ENCODE data around the gene PIGQ. TPM values are rescaled to one million over a fixed set of nuclear protein-coding genes. Genes with fewer than 3 reads are reported as not detected.

PIGQ gene
- total and polyA plus RNA-seq, 2 of the 8 experiments (the other 6 are each of a cell fraction or from before 2014, with no cell fraction given) = 36.0 to 49.2 TPM

DNA sequence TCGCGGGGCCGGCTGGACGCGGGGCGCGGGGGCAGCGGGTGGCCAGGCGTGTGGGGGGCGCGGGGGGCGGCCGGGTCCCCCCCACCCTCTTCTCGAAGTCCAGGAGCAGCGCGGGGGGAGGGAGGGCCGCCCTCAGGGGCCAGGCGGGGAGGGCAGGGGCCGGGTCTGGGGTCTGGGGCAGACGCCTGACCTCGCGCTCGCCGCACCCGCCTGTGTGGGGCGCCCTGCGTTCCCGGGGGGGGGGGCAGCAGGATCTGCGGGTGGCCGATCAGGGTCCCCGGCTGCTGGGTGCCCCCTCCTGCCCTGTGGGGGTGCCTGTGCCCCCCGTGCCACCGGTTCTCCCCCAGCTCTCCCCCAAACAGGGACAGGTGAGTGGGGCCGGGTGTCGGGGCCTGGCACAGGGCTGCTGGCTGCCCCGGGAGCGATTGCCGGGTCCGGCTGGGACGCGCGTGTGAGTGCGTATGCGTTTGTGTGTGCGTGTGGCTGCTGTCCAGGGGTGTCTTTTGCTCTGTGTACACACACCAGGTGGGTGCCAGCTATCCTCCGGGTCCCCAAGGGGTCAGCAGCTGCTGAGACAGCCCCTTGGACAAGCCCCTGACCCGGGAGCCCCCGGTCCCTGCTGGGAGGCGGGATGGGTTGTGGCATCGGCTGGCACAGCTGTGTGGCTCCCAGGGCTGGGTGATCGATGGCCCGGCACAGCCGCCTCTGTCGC, 8.9 kb upstream of the PIGQ start:
- H3K27ac ChIP-seq (ENCODE audit: low read depth, low read length) = no peak overlapping the region
- H3K9ac ChIP-seq (replicated peaks in 1 of 4; ENCODE audit: extremely low read depth in 1 of 4, low read depth in 3 of 4, low read length in 3 of 4) = no peak overlapping the region
- H4K8ac ChIP-seq (ENCODE audit: extremely low read depth, insufficient read depth, low read length) = no peak overlapping the region; the same call in 1 of the 2 replicates
- H3K4me3 ChIP-seq (ENCODE audit: extremely low read depth in 1 of 4, insufficient read depth in 2 of 4, low read depth in 3 of 4, low read length in 4 of 4) = peak overlapping the region in 2 of 4 experiments; percentile 8 to 54; a peak in 3 of 8 replicates
- H2BK20ac ChIP-seq (ENCODE audit: low read length) = no peak overlapping the region
- H3K79me2 ChIP-seq (ENCODE audit: control insufficient read depth in 1 of 2, insufficient read depth in 2 of 2, low read length in 2 of 2) = no peaks in the 10 kb centered on the region
- ChIA-PET CTCF (ENCODE audit: partially characterized antibody) (interaction anchor here (1.0 to 1.4 kb wide), 2 partner anchors 22 to 70 kb away, joined by 3 to 4 read pairs; no protein-coding TSS in a partner anchor), POLR2A (ENCODE audit: partially characterized antibody) (interaction anchor here (0.9 kb wide), 1 partner anchor 31 kb away, joined by 3 read pairs; no protein-coding TSS in a partner anchor)
- no peaks in the 10 kb centered on the region; the same call in 1 of the 2 replicates for H3K79me1 ChIP-seq (ENCODE audit: low read depth, low read length)
- no peaks in the 10 kb centered on the region for H3K9me3 ChIP-seq (ENCODE audit: insufficient read depth in 2 of 2, low read depth in 1 of 2, low read length in 1 of 2)
- H3K23me2 ChIP-seq (ENCODE audit: low read depth, low read length) = peaks cover 9% of the 10 kb centered on the region
- H3K4me2 ChIP-seq (ENCODE audit: insufficient read depth in 1 of 2, low read depth in 2 of 2, low read length in 2 of 2) = peak overlapping the region in 1 of 2 experiments; percentile 64; a peak in 1 of 4 replicates
- H2AK5ac ChIP-seq (ENCODE audit: low read depth, low read length) = no peak overlapping the region
- peaks cover 0 to 14% (median 3%) of the 10 kb centered on the region in 4 experiments; a peak in 4 of 7 replicates for H3K4me1 ChIP-seq (replicated peaks in 1 of 4; ENCODE audit: control insufficient read depth in 3 of 4, insufficient read depth in 4 of 4, low read length in 3 of 4)
- H2BK12ac ChIP-seq (ENCODE audit: low read depth, low read length) = no peak overlapping the region
- WGBS, 2 experiments (ENCODE audit: extremely low coverage in 1 of 2, insufficient coverage in 1 of 2, insufficient read length in 1 of 2, insufficient replicate concordance in 2 of 2, low coverage in 1 of 2, low lambda C conversion rate in 2 of 2, missing lambda C conversion rate in 1 of 2) = 90% methylated on average over 18 of the region's 54 CpGs; no CpG with 5 or more reads in 1 of the 2 experiments
- H3K18ac ChIP-seq (ENCODE audit: extremely low read depth, low read length) = no peak overlapping the region
- no peak overlapping the region for H2BK15ac ChIP-seq (ENCODE audit: low read length)
- H4K91ac ChIP-seq (replicated peaks; ENCODE audit: insufficient read length, low read length) = no peak overlapping the region
- no peak overlapping the region for H3K56ac ChIP-seq (replicated peaks; ENCODE audit: insufficient read length, low read depth, low read length)
- H3K23ac ChIP-seq (ENCODE audit: insufficient read length) = no peak overlapping the region
- peaks cover 0 to 3% of the 10 kb centered on the region in 2 experiments for H4K20me1 ChIP-seq (replicated peaks in 1 of 2; ENCODE audit: control insufficient read depth in 1 of 2, insufficient read depth in 2 of 2, low read length in 2 of 2)
- FAIRE-seq (no peak), DNase-seq (ENCODE audit: low read depth in 1 of 2, low spot score in 2 of 2) (no peak)
- no peak overlapping the region for H2BK5ac ChIP-seq (ENCODE audit: low read depth, low read length)
- no peak overlapping the region for H3K14ac ChIP-seq (ENCODE audit: insufficient read length)
- H2BK120ac ChIP-seq (replicated peaks; ENCODE audit: low read depth, low read length) = no peak overlapping the region
- no peak overlapping the region for H3K4ac ChIP-seq (replicated peaks; ENCODE audit: insufficient read length, low read depth, low read length)
- no peaks in the 10 kb centered on the region; a peak in 1 of 8 replicates for H3K36me3 ChIP-seq (ENCODE audit: control insufficient read depth in 2 of 4, insufficient read depth in 4 of 4, low read length in 3 of 4)
- peaks cover 22 to 40% (median 32%) of the 10 kb centered on the region in 4 experiments; a peak in 6 of 7 replicates for H3K27me3 ChIP-seq (replicated peaks in 1 of 4; ENCODE audit: control insufficient read depth in 3 of 4, extremely low read depth in 1 of 4, insufficient read depth in 3 of 4, low read length in 3 of 4)
- no peak overlapping the region for H4K5ac ChIP-seq (ENCODE audit: insufficient read length, low read depth, low read length)
- H2AFZ ChIP-seq (ENCODE audit: low read length) = no peak overlapping the region
- TF ChIP-seq RAD21 (IDR thresholded peaks at IDR 0.05 in 1 of 2, conservative IDR thresholded peaks at IDR 0.05 in 1 of 2; ENCODE audit: low read depth in 2 of 2, low read length in 2 of 2) (no peak), CEBPB (IDR thresholded peaks at IDR 0.05; ENCODE audit: low read depth, low read length) (no peak), TAF1 (IDR thresholded peaks at IDR 0.05; ENCODE audit: low read depth, low read length) (no peak), SRF (IDR thresholded peaks at IDR 0.05; ENCODE audit: low read depth, low read length) (no peak), POLR2A (IDR thresholded peaks at IDR 0.05; ENCODE audit: control extremely low read depth in 1 of 2, low read depth in 2 of 2, low read length in 2 of 2) (no peak), POLR2AphosphoS5 (IDR thresholded peaks at IDR 0.05; ENCODE audit: low read depth, low read length) (no peak), ZNF274 (IDR thresholded peaks at IDR 0.05; ENCODE audit: borderline replicate concordance, extremely low read depth, low read length) (no peak), MAFK (IDR thresholded peaks at IDR 0.05; ENCODE audit: low read depth, low read length) (no peak), EZH2 (IDR thresholded peaks at IDR 0.05; ENCODE audit: low read depth, low read length, severe bottlenecking) (no peak), ATF3 (IDR thresholded peaks at IDR 0.05; ENCODE audit: insufficient read depth, low read depth, low read length) (no peak)
- TF ChIP-seq, protein P1, sequence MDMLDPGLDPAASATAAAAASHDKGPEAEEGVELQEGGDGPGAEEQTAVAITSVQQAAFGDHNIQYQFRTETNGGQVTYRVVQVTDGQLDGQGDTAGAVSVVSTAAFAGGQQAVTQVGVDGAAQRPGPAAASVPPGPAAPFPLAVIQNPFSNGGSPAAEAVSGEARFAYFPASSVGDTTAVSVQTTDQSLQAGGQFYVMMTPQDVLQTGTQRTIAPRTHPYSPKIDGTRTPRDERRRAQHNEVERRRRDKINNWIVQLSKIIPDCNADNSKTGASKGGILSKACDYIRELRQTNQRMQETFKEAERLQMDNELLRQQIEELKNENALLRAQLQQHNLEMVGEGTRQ (IDR thresholded peaks at IDR 0.05; ENCODE audit: low read length) = no peak

Measured in H1 (cell line).